GM18909 (cell line): ENCODE data around the gene BRPF3.
"Not testable (repeated sequence)": the region's sequence is repeated elsewhere in the genome, so short reads cannot be mapped to it uniquely, and the experiment has no call there.

Experiments used
- ATAC-seq: cut with Tn5 transposase; IDR thresholded peaks from one replicate; pipeline ENCODE4 v1.9.1; 2021; ENCODE audit warnings: mild to moderate bottlenecking; ENCODE audit not compliant: unreplicated experiment, poor library complexity

BRPF3 gene

GRCh38 chr6:36200154-36200891, 3.8 kb downstream of the BRPF3 start:
- no peak for ATAC-seq

- no peak for ATAC-seq
Observed at GRCh38 chr6:36200998-36201596, 4.6 kb downstream of the BRPF3 start.

GRCh38 chr6:36201612-36202011, 5.1 kb downstream of the BRPF3 start:
- no peak for ATAC-seq

- ATAC-seq = no peak
Observed at GRCh38 chr6:36202101-36202500, 5.6 kb downstream of the BRPF3 start.

GRCh38 chr6:36204068-36204753, 7.7 kb downstream of the BRPF3 start:
- no peak for ATAC-seq

- ATAC-seq = no peak
Observed at GRCh38 chr6:36207155-36207554, 10.6 kb downstream of the BRPF3 start.

- ATAC-seq = no peak
Observed at GRCh38 chr6:36209606-36210005, 13.1 kb downstream of the BRPF3 start.

- no peak for ATAC-seq
Observed at GRCh38 chr6:36210182-36210581, 13.6 kb downstream of the BRPF3 start.

GRCh38 chr6:36210886-36211595, 14.5 kb downstream of the BRPF3 start:
- no peak for ATAC-seq

GRCh38 chr6:36216559-36216958, 20.0 kb downstream of the BRPF3 start:
- no peak for ATAC-seq

- no peak for ATAC-seq
Observed at GRCh38 chr6:36217188-36217587, 20.6 kb downstream of the BRPF3 start.

GRCh38 chr6:36217946-36218345, 21.4 kb downstream of the BRPF3 start:
- no peak for ATAC-seq

- ATAC-seq = not testable (repeated sequence)
Observed at GRCh38 chr6:36218516-36218915, 22.0 kb downstream of the BRPF3 start.

- ATAC-seq = no peak
Observed at GRCh38 chr6:36219081-36219480, 22.5 kb downstream of the BRPF3 start.

- ATAC-seq = no peak
Observed at GRCh38 chr6:36220226-36220625, 23.7 kb downstream of the BRPF3 start.

- ATAC-seq = no peak
Observed at GRCh38 chr6:36221674-36222073, 25.1 kb downstream of the BRPF3 start.

GRCh38 chr6:36222924-36223323, 26.4 kb downstream of the BRPF3 start:
- ATAC-seq = no peak

GRCh38 chr6:36223706-36224105, 27.2 kb downstream of the BRPF3 start:
- ATAC-seq = no peak

- ATAC-seq = no peak
Observed at GRCh38 chr6:36224918-36225461, 28.4 kb downstream of the BRPF3 start.

GRCh38 chr6:36226438-36227047, 30.0 kb downstream of the BRPF3 start:
- no peak for ATAC-seq
